B cell (primary cell): Measurements from ENCODE around the gene PDPR. TPM values are rescaled to one million over a fixed set of nuclear protein-coding genes. Genes with fewer than 3 reads are reported as not detected.
"Not testable (repeated sequence)": the region's sequence is repeated elsewhere in the genome, so short reads cannot be mapped to it uniquely, and the experiment has no call there.

ENCODE experiments used
- ATAC-seq: fragments of 200-7000 bp; cut with Tn5 transposase; one replicate; pipeline ENCODE4 v1.10.0; 2021; ENCODE audit warnings: low read depth, mild to moderate bottlenecking, moderate number of reproducible peaks, moderate library complexity
- CTCF ChIA-PET: fragments of 350-600 bp; sonication (Branson Sonifier 250); formaldehyde crosslinking; loops from one replicate; lab custom pipeline; 2021; ENCODE audit warnings: antibody characterized with exemption, inconsistent platforms; lab: Charles Lee
- POLR2A ChIA-PET: fragments of 350-600 bp; sonication (Branson Sonifier 250); formaldehyde crosslinking; loops from one replicate; lab custom pipeline; 2021; ENCODE audit warnings: antibody characterized with exemption; lab: Charles Lee
- DNase-seq: peaks from one replicate; pipeline ENCODE4 v3.0.0; 2013
- H2AFZ ChIP-seq: 2 replicates; pipeline ENCODE4 v1.6.1; 2012; ENCODE audit warnings: mild to moderate bottlenecking, low read depth, low read length; ENCODE audit not compliant: insufficient read depth, poor library complexity, severe bottlenecking
- H3K27ac ChIP-seq, 2 donors: 1 replicate in 1 of 2; 2 replicates in 1 of 2; pipeline ENCODE4 v1.5.1; 2012 to 2013; ENCODE audit warnings: low read length in 2 of 2, mild to moderate bottlenecking in 2 of 2, moderate library complexity in 1 of 2
- H3K27me3 ChIP-seq, 4 experiments: fragments of 200-600 bp in 1 of 4; sonication (generic) in 1 of 4; replicated peaks in 1 of 4; 1 replicate in 2 of 4; 2 replicates in 2 of 4; pipeline versions ENCODE4 v1.6.1 to v1.7.0; 2013 to 2016; ENCODE audit warnings: low read length in 3 of 4, mild to moderate bottlenecking in 2 of 4, mixed read lengths in 1 of 4, moderate library complexity in 1 of 4; ENCODE audit not compliant: insufficient read depth in 4 of 4, control insufficient read depth in 3 of 4; ENCODE audit errors: control extremely low read depth in 1 of 4
- H3K36me3 ChIP-seq, 2 experiments: replicated peaks in 1 of 2; 1 replicate in 1 of 2; 2 replicates in 1 of 2; pipeline versions ENCODE4 v1.6.1 to v1.7.1; 2013; ENCODE audit warnings: low read length in 1 of 2; ENCODE audit not compliant: insufficient read depth in 2 of 2, control insufficient read depth in 1 of 2; ENCODE audit errors: control extremely low read depth in 1 of 2, extremely low read depth in 1 of 2
- H3K4me1 ChIP-seq, 2 donors: fragments of 200-600 bp in 1 of 2; sonication (generic) in 1 of 2; 1 replicate in 1 of 2; 2 replicates in 1 of 2; pipeline versions ENCODE4 v1.5.1 to v1.6.1; 2013 to 2017; ENCODE audit warnings: low read length in 2 of 2; ENCODE audit not compliant: control insufficient read depth in 2 of 2, insufficient read depth in 2 of 2
- H3K4me2 ChIP-seq: replicated peaks from 2 replicates; pipeline ENCODE3; 2012; ENCODE audit warnings: mild to moderate bottlenecking, low read depth, low read length; ENCODE audit not compliant: poor library complexity, severe bottlenecking
- H3K4me3 ChIP-seq, 5 experiments: fragments of 200-600 bp in 1 of 5; sonication (generic) in 1 of 5; 1 replicate in 3 of 5; 2 replicates in 2 of 5; pipeline versions ENCODE4 v1.5.1 to v1.7.0; 2011 to 2016; ENCODE audit warnings: low read length in 4 of 5, mild to moderate bottlenecking in 4 of 5, low read depth in 2 of 5, control low read depth in 1 of 5, moderate library complexity in 1 of 5; ENCODE audit not compliant: insufficient read depth in 1 of 5; ENCODE audit errors: control extremely low read depth in 1 of 5, extremely low read depth in 1 of 5
- H3K79me2 ChIP-seq: fragments of 200-600 bp; sonication (generic); one replicate; pipeline ENCODE4 v1.6.0; 2016; ENCODE audit warnings: low read length; ENCODE audit not compliant: control insufficient read depth, insufficient read depth
- H3K9ac ChIP-seq: fragments of 200-600 bp; sonication (generic); 2 replicates; pipeline ENCODE4 v1.6.1; 2017; ENCODE audit warnings: mild to moderate bottlenecking, low read length, moderate library complexity
- H3K9me3 ChIP-seq, 3 donors: one replicate each; pipeline versions ENCODE4 v1.6.1 to v1.7.1; 2013; ENCODE audit warnings: low read length in 2 of 3; ENCODE audit not compliant: control insufficient read depth in 2 of 3, insufficient read depth in 1 of 3; ENCODE audit errors: control extremely low read depth in 1 of 3
- H4K20me1 ChIP-seq: 2 replicates; pipeline ENCODE4 v1.6.0; 2012; ENCODE audit warnings: mild to moderate bottlenecking, low read length; ENCODE audit not compliant: insufficient read depth, control insufficient read depth, poor library complexity, severe bottlenecking
- H3K27ac Mint-ChIP-seq: one replicate; pipeline ENCODE4 v1.8.0; 2021; ENCODE audit warnings: mixed read lengths
- H3K27me3 Mint-ChIP-seq: one replicate; pipeline ENCODE4 v1.8.0; 2021; ENCODE audit warnings: mixed read lengths
- H3K4me1 Mint-ChIP-seq: one replicate; pipeline ENCODE4 v1.8.0; 2021; ENCODE audit warnings: mixed read lengths
- H3K4me3 Mint-ChIP-seq: one replicate; pipeline ENCODE4 v1.8.0; 2021; ENCODE audit warnings: mixed read lengths
- H3K9me3 Mint-ChIP-seq: one replicate; pipeline ENCODE4 v1.8.0; 2022; ENCODE audit warnings: mixed read lengths; ENCODE audit not compliant: insufficient read depth
- WGBS: methylation state at CpG from one replicate; pipeline ENCODE4 v1.1.5; 2013; ENCODE audit warnings: missing lambda C conversion rate; ENCODE audit not compliant: insufficient coverage; 5-methylcytosine and 5-hydroxymethylcytosine counted together
- intact Hi-C: fragments of 100-400 bp; cut with micrococcal nuclease; formaldehyde crosslinking; loops from one replicate; pipeline ENCODE4 v1.10.0; 2022
- polyA plus RNA-seq: library from polyadenylated mRNA; depleted of rRNA; stranded (reverse); fragments of >200 nt; gene quantifications from 2 replicates; pipeline ENCODE4 v1.2.3, GENCODE V29; 2012
- total RNA-seq, 2 donors: library from RNA; stranded (reverse); fragments of 120-200 nt in 1 of 2; gene quantifications; 1 replicate in 1 of 2; 2 replicates in 1 of 2; pipeline versions ENCODE4 v1.2.3 to v1.2.4, GENCODE V29; 2013 to 2022

The PDPR gene
- total and polyA plus RNA-seq, 2 donors (not counting 1 experiment from before 2014, with no cell fraction given), result 14.7 to 28.3 TPM

DNA sequence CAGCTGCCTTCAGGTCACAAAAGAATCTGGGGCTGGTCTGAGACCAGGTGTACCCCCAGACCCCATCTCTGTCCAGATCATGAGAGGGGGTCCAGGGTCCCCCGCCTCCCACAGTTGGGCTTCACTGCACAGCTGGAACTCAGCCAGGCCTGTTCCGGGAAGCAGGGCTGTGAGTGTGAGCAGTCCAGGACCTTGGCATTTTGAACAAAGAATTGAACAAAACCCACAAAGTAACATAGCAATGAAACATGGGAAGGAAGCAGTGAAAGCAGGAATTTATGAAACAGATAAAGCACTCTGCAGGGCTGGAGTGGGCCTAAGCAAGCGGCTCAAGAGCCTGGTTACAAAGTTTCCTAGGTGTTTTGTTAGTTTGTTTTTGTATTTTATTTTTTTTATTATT is 84.5 kb downstream of the PDPR start:
- H3K36me3 ChIP-seq, H3K27me3 Mint-ChIP-seq, H3K4me2 ChIP-seq, H3K27ac ChIP-seq, H4K20me1 ChIP-seq, H3K27me3 ChIP-seq, H3K4me3 Mint-ChIP-seq, H3K9me3 ChIP-seq, H3K9me3 Mint-ChIP-seq, H3K4me1 Mint-ChIP-seq, ATAC-seq, H2AFZ ChIP-seq, H3K27ac Mint-ChIP-seq, intact Hi-C loops, H3K4me3 ChIP-seq, DNase-seq, H3K4me1 ChIP-seq, CTCF ChIA-PET, H3K79me2 ChIP-seq, H3K9ac ChIP-seq, POLR2A ChIA-PET: not testable (repeated sequence)
- 83% methylated on average over 2 of the region's 3 CpGs for WGBS

DNA sequence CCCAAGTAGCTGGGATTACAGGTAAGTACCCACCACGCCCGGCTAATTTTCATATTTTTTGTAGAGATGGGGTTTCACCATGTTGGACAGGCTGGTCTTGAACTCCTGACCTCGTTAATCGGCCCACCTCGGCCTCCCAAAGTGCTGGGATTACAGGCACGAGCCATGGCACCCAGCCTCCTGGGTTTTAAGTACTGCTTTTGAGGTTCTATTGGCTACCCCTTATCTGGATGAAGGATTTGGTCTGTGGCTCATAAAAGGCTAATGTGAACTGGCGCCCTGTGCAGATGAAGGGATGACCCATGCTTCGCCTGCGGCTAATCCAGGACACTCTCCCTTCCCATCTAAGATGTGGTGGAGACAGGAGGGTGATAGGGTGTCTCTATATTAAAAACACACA is 85.0 kb downstream of the PDPR start:
- H3K27ac ChIP-seq, H2AFZ ChIP-seq, H3K27me3 Mint-ChIP-seq, H3K36me3 ChIP-seq, DNase-seq, H3K4me3 Mint-ChIP-seq, H3K4me3 ChIP-seq, H3K9me3 Mint-ChIP-seq, POLR2A ChIA-PET, H3K27ac Mint-ChIP-seq, H3K4me1 ChIP-seq, H3K4me1 Mint-ChIP-seq, H3K27me3 ChIP-seq, intact Hi-C loops, H3K9ac ChIP-seq, CTCF ChIA-PET, ATAC-seq, H3K4me2 ChIP-seq, H4K20me1 ChIP-seq, H3K9me3 ChIP-seq, H3K79me2 ChIP-seq: not testable (repeated sequence)
- WGBS, result 76% methylated on average over 4 of the region's 9 CpGs

DNA sequence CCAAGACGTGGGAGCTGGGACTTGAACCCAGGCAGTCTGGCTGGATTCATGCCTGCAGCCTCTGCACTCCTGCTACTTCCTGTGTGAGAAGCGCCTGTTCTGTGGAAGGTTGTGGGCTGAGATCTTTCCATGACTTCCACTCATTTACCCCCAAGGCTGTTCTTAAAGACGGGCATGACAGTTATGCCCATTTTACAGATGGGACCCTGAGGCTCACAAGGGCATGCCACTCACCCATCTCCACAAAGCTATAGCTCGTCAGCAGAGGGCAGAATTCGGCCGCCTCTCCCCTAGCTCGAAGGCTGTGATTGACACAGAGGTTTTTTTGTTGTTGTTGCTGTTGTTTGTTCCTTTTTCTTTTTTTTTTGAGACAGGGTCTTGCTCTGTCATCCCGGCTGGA is 85.9 kb downstream of the PDPR start:
- H3K9me3 ChIP-seq, DNase-seq, H4K20me1 ChIP-seq, intact Hi-C loops, POLR2A ChIA-PET, H3K4me3 Mint-ChIP-seq, H3K9ac ChIP-seq, H3K36me3 ChIP-seq, H3K4me3 ChIP-seq, H3K27ac Mint-ChIP-seq, H3K27ac ChIP-seq, H3K79me2 ChIP-seq, H3K4me2 ChIP-seq, CTCF ChIA-PET, H3K4me1 ChIP-seq, H3K27me3 ChIP-seq, H3K27me3 Mint-ChIP-seq, H3K4me1 Mint-ChIP-seq, H2AFZ ChIP-seq, ATAC-seq, H3K9me3 Mint-ChIP-seq: not testable (repeated sequence)
- 80% methylated on average over 1 of the region's 8 CpGs for WGBS

DNA sequence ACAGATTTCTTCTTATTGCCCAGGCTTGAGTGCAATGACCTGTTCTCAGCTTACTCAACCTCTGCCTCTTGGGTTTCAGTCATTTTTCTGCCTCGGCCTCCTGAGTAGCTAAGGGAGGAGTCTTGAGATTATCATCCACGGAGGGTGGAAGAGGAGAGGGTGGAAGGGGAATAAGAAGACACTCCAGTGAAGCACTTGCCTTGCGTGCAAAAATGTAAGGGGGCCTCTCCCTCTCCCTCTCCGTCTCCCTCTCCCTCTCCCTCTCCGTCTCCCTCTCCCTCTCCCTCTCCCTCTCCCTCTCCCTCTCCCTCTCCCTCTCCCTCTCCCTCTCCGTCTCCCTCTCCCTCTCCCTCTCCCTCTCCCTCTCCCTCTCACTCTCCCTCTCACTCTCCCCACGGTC is 89.4 kb downstream of the PDPR start:
- H3K9me3 ChIP-seq, CTCF ChIA-PET, H2AFZ ChIP-seq, H4K20me1 ChIP-seq, H3K9ac ChIP-seq, H3K27ac Mint-ChIP-seq, H3K4me1 ChIP-seq, ATAC-seq, H3K4me3 ChIP-seq, H3K27me3 Mint-ChIP-seq, H3K27ac ChIP-seq, H3K9me3 Mint-ChIP-seq, H3K4me3 Mint-ChIP-seq, DNase-seq, H3K4me1 Mint-ChIP-seq, POLR2A ChIA-PET, H3K79me2 ChIP-seq, H3K27me3 ChIP-seq, H3K4me2 ChIP-seq, intact Hi-C loops, H3K36me3 ChIP-seq: not testable (repeated sequence)
- WGBS, result 100% methylated on average over 1 of the region's 7 CpGs
